HG02571 (cell line): ENCODE data around the gene COL4A2.
A peak's percentile ranks its signal among the peaks of the same experiment; 100 is the strongest.
"Not testable (repeated sequence)": the region's sequence is repeated elsewhere in the genome, so short reads cannot be mapped to it uniquely, and the experiment has no call there.

ENCODE experiments used
- ATAC-seq: cut with Tn5 transposase; IDR thresholded peaks from one replicate; pipeline ENCODE4 v1.9.1; 2021; ENCODE audit warnings: mild to moderate bottlenecking, moderate library complexity; ENCODE audit not compliant: unreplicated experiment

The COL4A2 gene

DNA sequence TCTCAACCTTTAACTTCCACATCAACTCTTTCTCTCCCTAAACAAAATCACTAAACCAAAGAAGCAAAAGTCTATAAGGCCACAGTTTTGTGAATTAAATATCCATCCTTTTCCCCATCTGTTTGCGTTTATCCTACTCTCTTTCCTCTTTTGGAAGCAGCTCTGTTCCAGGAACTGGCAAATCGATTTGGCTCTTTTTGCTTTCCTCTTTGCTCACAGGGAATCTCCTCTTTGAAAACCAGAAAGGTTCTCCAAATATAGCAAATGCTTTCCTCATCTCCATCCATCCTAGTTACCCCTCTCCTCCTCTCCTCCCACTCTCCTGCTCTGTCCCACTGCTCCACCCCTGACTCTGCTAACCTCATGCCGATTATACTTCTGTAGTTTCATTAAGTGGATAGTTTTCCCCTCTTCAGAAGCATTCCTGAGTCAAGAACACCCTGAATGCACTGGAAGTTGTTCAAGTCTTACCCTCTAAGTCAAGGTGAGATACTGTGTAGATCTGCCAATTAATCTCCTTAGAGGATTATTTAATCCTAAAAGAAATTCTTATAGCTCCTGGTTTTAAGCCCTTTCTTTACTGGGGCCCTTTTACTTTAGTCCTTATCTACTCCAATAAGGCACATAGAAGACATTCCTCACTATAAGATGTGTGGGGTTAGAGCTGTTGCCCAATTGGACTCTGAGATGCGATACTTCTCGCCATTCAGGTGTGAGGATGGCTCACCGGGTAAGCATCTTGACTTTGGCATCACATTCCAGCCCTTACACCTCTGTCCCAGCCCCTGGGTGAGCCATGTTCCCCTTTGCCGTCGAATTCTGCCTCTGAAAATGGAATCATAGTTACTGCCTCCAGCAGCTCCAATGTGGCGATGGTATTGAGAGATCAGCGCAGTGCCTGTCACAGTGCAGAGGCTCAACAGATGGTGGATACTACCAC, 67.6 kb downstream of the COL4A2 start:
- ATAC-seq, result no peak

GRCh38 chr13:110376120-110376519, 69.0 kb downstream of the COL4A2 start:
- ATAC-seq, result no peak

DNA sequence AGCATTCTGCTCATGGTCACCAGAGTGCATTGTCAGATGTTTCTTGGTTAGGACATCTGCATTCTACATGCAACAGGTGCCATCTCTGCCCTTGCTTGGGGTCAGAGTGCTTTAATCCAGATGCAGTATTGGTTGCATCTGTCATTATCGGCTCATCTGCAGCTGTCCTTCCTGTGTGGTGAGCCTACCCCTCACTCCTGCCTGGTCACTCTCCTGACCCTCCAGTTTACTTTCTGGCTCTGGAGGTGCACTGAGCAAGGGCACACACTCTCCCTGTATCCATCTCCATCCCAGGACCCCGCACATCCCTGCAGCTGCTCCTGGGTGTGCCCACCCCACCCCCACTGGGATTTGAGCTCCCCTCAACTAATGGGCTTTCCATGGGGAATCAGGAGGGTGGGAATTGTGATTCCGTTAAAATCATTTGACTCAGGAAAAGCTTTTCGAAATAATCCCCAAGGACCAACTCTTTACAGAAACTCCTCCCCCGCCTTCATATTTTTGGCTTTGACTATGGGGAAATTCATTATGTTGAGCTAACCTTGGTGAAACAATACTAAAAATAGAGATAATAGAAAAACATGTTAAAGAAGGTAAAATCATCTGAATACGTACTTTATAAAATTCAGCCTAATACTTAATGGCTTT, 70.2 kb downstream of the COL4A2 start:
- ATAC-seq, result no peak

- ATAC-seq, result no peak
Observed at GRCh38 chr13:110377826-110378201, 70.7 kb downstream of the COL4A2 start.

GRCh38 chr13:110379358-110379757, 72.3 kb downstream of the COL4A2 start:
- no peak for ATAC-seq

DNA sequence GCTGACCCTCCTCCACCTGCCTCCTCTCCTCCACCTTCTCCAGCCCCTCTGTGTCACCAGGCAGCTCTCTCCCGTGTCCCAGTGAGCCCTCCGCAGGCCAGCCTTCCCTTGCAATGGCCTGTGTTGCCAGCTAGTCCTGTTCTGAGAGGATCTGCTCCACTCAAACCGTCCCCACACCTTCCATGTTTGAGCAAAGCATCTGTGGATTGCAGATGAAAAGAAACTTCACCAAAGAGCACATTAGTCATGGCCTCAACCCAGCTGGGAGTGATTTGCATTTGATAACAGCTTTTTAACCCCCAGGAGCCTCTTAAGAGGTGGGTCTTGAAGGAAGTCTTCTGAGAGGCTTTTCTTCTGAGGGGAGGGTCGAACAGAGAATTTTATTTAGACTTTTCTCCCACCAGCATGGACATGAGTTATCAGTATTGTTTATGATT, 72.8 kb downstream of the COL4A2 start:
- ATAC-seq, result no peak

GRCh38 chr13:110380359-110381028, 73.4 kb downstream of the COL4A2 start:
- no peak for ATAC-seq

DNA sequence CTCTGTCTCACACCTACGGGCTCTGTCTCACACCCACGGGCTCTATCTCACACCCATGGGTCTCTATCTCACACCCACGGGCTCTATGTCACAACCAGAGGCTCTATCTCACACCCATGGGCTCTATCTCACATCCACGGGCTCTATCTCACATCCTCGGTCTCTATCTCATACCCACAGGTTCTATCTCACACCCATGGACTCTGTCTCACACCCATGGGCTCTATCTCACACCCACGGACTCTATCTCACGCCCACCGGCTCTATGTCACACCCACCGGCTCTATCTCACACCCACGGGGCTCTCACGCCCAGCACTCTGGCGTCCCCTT, 73.9 kb downstream of the COL4A2 start:
- ATAC-seq, result no peak

DNA sequence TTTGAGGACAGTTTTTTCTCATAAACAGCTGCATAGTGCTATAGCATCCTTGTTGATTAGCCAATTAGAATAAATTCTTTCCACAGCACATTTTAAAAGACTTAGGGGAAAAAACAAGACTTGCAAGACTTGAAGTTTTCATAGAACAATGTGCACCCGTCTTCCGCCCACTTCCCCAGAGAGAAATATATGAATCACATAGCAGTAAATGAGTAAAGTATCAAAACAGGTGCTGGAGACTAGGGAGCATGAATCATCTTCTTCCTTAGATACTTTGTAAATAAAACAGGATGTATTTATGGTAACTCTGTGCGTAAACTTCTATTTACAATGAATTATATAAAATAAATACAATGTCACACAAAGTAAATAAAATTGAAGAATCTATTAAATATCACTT, 75.1 kb downstream of the COL4A2 start:
- ATAC-seq, result no peak

GRCh38 chr13:110382830-110383229, 75.7 kb downstream of the COL4A2 start:
- ATAC-seq, result no peak

DNA sequence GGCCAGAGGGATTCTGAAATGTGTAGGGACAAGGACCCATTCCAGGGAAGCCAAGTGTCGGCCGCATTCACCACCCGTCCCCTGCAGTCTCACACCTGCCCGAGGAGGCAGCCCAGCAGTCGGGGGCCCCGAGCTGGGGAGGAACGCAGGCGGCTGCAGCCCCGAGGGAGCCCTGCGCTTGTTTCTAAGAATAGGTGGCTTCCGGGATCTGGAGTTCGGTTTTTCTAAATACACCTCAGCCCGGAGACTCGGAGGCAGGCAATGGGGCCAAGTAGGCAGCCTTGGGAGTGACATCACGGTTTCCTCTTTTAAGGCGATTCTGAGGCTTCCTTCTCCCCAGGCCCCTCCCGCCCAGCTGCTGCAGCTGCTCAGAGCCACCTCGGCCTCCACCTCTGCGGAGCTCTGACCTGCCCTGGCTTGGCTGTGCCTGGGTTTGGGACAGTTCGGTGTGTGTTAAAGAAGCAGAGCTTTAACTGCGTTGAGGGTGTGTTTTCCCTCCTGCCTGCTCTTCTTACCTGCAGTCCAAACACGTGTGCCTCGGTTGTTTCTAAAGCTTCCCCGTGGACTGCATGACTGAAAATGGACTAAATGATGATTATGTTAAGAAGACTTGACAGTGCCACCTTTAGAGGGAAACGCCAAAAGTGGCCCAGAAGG, 80.5 kb downstream of the COL4A2 start:
- ATAC-seq, result peak; percentile 93

GRCh38 chr13:110388108-110388943, 81.2 kb downstream of the COL4A2 start:
- ATAC-seq, result no peak

DNA sequence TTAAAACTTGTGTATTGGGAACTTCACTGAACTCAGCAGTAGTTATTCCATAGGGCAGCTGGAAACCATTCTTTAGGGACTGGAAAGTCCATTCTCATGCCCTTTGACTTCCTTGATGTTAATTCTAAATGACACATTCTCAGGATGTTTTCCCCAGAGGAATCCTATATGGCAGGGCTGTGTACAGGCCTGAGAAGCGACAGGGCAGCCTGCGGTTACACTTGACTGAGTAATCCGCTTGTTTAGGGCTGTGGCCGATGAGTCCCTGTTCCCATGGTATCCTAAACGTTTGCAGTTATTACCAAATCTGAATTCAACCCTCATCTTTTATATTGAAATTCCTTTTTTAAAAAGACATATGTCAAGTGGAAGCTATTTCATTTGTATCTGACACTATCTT, 83.5 kb downstream of the COL4A2 start:
- ATAC-seq, result no peak

GRCh38 chr13:110391273-110391672, 84.2 kb downstream of the COL4A2 start:
- no peak for ATAC-seq

DNA sequence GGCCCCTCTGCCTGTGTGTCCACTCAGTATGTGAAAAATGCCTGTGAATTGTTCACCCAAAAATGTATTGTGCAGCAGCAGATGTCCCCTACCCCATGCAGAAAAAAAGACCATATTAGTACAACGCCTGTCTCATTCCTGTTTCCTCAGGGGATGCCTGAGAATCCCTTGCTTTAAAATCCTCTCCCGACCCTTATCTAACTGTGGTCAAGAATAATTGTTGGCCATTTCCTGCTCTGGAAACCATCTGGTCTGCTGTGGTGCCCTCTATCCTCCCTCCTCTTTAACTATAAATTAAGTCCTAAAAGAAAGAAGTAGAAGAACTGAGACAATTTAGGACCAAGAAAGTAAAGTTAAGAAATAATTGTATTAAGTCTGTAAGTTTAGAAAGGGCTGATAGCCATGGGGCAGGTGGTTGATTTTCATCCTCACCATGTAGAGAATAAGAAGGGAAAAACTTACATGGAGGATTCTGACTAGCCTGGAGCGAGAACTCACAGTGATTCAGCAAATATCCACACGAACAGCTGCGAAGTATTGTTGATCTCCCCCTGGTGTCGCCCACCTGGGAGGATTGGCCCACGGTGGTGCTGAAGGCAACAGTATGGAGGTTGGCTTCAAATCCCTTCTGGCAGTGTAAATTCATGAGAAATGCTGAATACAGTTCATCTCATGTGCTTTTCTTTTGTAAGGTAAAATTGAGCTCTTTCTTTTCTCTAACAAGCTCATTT, 85.6 kb downstream of the COL4A2 start:
- no peak for ATAC-seq

GRCh38 chr13:110393761-110394160, 86.7 kb downstream of the COL4A2 start:
- ATAC-seq, result no peak

- no peak for ATAC-seq
Observed at GRCh38 chr13:110394371-110394841, 87.3 kb downstream of the COL4A2 start.

DNA sequence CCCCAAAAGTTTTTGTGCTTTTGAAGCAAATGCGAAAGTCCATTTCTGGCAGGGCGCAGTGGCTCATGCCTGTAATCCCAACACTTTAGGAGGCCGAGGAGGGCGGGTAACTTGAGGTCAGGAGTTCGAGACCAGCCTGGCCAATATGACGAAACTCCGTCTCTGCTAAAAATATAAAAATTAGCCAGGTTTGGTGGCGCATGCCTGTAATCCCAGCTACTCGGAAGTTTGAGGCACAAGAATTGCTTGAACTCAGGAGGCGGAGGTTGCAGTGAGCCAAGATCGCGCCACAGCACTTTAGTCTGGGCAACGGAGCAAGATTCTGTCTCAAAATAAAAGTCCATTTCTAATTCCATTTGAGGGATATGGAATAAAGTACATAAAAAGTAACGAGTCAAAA, 88.5 kb downstream of the COL4A2 start:
- ATAC-seq, result not testable (repeated sequence)

DNA sequence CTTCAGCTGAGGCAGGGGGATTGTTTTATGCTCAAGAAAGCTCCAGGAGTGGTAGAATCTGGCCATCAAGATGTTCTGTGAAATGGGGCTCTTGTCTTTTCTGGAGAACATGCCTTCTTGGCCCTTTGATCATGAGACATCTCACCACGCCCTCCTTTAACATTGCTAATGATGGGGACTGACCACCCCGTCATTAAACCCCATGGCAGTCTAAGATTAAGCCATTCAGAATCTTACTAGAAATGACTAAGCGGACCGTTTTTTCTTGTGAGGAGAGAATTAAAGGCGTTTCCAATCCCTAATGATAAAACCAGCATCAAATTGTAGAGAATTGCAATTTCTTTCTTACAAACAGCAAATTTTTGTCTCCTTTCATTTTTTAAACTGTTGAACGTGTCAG, 89.4 kb downstream of the COL4A2 start:
- ATAC-seq, result no peak
